HG02588 (cell line): ENCODE data around the gene RBFOX2.
"Not testable (repeated sequence)": the region's sequence is repeated elsewhere in the genome, so short reads cannot be mapped to it uniquely, and the experiment has no call there.

Source experiments
- ATAC-seq: cut with Tn5 transposase; IDR thresholded peaks from one replicate; pipeline ENCODE4 v1.9.1; 2021; ENCODE audit warnings: mild to moderate bottlenecking, moderate library complexity; ENCODE audit not compliant: unreplicated experiment

Gene RBFOX2

DNA sequence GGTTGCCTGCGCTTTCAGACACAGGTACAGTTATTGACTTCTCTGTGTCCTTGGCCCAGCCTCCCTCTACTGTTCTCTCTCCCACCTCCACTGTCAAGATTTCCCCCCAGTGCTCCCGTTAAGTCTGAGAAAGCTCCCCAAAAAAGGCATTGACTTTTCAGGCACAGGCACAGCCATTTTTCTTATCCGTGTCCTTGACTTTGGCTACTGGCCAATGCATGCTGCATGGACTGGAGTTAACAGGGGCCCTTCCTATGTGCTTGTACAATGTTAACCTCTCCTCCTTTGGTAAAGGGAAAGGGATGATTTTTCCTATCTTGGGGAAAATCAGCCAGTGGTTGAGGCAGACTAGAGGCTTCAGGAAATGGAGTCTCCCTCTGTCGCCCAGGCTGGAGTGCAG lies 306.7 kb downstream of the RBFOX2 start:
- no peak for ATAC-seq

DNA sequence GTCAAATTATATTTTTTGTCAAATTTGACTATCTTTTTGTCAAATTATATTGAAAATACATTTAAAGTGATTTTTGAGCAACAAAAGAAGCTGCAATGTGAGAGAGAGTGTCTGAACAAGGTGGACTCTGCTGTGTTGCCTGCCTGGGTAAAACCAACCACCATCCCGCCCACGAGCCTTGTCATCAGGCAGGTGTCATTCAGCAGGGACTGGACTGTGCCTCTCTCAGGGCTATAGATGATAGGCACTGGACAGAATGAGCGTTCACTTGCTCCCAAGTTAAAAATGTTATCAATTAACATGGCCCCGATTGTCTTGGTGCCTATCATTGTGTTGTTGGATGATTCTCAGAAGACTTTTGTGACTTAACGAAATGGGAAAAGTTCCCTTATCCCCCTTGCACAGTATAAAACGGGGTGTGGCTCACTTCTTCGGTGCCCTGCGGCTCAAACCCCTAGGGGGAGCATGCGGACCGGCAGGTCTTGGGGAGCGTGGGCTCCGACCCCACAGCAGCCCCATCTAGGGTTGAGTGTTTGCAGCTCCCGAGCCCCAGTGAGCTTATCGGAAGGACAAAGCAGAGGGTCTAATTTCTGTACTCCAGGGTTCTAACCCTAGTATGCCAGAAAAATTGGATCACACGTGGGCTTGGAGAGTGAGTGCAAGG lies 309.3 kb downstream of the RBFOX2 start:
- no peak for ATAC-seq

DNA sequence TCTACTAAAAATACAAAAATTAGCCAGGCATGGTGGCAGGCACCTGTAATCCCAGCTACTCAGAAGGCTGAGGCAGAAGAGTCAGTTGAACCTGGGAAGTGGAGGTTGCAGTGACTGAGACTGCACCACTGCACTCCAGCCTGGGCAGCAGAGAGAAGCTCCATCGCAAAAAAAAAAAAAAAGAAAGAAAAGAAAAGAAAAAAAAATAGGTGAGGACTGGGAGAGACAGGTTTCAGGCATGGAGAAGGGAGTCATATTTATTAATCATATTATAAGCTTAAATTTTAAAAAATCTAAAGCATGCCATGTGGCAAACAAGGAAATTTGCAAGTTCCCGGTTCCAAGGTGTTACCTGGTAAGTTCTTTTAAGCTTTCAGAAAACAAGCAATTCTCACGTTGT lies 311.1 kb downstream of the RBFOX2 start, which contains the start of gene APOL5:
APOL5 (plus strand) TSS at position 301 of the 400 bp plus-strand sequence; CDS start at position 301, 0 bp downstream.
- ATAC-seq = no peak

DNA sequence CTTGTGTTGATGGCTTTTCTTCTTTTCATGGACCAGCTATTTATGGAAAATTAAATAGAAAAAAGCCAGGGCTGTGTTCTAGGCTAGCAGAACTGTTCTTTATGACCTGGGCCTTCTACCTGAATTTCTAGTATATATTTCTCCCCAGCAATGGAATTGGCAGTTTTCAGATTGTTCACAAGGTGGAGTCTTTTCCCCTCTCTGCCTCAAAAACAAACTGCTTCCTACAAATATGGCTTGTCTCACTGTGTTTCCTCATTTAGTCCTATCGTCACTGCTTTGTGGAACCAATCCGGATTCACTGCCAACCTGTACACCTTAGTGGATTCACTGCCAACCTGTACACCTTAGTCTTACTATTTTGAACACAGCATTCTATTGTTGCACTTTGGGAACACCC lies 316.0 kb downstream of the RBFOX2 start:
- ATAC-seq = no peak

DNA sequence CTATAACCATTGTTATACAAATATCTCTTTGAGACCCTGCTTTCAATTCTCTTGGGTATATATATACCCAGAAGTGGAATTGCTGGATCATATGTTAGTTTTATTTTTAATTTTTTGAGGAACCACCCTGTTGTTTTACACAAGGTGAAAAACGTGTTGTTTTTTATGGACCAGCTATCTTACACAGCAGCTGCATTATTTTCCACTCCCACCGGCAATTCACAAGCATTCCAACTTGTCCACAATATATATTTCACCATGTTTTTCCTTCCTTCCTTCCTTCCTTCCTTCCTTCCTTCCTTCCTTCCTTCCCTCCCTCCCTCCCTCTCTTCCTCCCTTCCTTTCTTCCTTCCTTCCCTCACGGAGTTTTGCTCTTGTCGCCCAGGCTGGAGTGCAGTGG lies 317.3 kb downstream of the RBFOX2 start:
- ATAC-seq = no peak

DNA sequence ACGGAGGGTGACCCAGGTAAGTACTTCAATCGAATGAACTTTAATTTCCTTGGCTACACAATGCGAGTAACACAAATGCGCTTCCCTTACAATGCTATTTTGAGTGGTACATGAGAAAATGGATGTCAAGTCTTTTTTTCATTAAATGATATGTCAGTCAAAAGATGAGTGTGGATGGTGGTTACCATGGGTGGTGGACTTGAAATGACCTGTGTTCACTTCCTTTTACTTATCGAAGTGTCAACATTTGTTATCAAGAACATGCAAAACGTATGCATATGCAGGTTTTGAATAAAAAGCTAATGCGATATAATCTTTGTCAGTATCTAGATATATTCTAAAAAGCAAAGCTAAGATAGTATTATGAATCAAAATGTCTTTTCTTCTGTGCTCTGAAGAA lies 319.7 kb downstream of the RBFOX2 start:
- no peak for ATAC-seq

DNA sequence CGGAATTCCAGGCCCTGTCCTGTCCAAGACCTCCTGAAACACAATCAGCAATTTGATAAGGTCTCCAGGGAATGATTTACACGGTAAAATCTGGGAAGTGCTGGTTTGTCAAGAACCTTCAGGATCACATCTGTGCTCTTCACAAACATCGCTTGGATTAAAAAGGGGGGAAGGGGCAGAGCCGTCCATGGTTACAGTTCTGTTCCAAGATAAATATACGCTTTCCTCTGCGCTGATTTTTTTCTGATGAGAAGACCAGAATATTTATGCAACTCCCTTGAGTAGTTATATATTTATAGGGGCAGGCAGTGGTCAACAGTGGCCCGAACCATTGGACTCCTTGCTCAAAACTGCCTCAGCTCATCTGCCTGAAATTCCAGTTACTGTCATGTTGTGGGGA lies 320.2 kb downstream of the RBFOX2 start:
- ATAC-seq = no peak

DNA sequence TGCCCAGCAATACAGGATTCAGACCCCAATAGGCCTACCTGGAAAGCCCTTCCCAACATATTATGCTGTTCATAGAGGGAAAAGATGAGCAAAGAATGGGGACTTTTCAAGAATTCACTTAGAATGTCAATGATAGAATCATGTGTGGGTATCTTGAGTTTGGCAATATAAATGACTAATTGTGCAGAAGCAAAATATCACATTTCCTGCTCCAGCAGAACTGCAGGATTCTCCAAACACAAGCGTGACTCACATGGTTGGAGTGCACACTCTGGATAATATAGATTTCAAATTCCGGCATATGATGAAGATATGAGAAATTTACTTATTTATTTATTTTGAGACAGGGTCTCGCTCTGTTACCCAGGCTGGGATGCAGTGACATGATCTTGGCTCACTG lies 323.5 kb downstream of the RBFOX2 start:
- no peak for ATAC-seq

DNA sequence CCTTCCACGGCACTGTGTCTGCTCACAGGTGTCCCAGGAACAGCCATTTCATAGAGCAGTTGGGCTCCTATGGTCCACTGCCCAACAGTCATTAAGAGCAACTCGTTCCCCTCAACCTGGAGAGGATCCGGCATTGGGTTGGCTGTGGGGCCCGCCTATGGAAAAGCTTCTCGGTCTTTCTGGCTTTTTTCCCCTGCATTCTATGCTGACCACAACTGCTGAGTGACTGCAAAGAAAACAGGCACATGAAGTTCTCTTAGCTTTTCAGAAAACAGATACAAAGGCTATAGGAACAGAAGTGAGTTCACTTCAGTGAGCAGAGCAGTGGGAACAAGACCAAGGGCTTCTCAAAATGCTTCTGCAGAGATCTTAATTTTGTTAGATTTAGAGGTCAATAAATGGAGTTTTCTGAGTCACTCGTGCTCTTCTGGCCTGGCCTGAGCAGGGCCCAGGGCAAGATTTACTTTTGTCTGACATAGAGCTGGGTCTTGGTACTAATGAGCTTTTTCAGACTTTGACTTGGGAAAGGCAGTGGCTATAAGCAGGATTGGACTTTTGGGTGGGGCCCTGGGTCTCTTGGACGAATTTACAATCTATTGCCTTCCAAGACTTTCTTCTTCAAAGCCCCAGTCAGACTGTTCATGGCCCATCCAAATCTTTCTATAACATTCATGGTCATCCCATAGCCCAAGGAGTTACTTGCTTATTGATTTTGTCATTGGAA lies 324.6 kb downstream of the RBFOX2 start:
- no peak for ATAC-seq

DNA sequence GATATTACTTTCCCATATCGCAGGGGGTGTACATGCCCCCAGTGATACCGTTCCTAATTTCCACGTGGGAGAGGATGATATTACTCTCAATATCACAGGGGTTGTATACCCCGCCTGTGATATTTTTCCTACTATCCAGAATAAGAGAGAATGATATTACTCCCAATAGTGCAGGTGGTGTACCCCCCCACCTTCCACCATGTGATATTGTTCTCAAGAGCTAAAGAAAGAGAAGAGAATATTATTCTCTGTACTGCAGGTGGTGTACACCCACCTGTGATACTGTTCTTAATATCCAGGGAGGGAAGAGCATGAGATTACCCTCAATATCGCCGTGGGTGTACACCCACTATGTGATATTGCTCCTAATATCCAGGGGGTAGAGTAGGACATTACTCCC lies 328.8 kb downstream of the RBFOX2 start:
- ATAC-seq = not testable (repeated sequence)

DNA sequence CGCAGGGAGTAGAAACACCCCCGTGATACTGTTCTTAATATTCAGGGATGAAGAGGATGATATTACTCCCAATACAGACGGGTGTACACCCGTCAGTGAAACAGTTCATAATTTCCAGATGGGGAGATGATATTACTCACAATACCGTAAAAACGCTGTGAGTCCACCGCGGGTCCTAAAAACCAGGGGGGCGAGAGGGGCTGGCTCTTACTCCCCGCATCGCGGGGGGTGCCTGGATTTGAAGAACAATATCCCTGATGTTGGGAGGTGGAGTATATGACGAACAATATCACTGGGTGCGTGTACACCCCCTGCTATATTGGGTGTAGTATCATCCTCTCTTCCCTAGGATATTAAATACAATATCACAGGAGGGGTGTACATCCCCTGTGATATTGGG lies 331.5 kb downstream of the RBFOX2 start:
- no peak for ATAC-seq

DNA sequence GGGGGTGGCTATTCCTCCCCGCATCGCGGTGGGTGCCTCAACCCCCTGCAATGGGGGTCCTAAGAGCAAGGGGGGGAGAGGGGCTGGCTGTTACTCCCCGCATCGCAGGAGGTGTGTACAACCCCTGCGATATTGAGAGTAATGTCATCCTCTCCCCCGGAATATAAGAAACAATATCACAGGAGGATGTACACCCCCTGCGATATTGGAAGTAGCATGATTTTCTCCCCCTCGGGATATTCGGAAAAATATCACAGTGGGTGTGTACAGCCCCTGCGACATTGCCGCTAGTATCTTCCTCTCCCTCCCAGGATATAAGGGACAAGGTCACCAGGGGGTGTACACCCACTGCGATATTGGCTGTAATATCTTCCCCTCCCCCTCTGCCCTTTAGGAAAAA lies 333.4 kb downstream of the RBFOX2 start:
- ATAC-seq = no peak

DNA sequence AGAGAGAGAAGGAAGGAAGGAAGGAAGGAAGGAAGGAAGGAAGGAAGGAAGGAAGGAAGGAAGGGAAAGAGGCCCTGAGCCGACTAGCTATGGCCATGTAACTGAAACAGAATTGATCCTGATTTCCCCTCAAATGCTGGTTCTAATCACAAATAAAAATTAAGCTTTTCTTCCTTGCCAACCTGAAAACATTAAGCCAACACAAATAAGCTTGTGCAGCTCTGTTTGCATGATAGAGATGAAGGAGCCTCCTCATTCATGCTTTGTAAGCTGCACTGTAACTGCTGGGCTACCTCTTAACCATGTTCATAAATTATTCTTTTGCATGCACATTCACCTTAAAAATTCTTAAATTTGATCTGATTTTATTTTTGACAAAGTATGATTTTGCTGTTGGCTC lies 338.6 kb downstream of the RBFOX2 start:
- no peak for ATAC-seq

DNA sequence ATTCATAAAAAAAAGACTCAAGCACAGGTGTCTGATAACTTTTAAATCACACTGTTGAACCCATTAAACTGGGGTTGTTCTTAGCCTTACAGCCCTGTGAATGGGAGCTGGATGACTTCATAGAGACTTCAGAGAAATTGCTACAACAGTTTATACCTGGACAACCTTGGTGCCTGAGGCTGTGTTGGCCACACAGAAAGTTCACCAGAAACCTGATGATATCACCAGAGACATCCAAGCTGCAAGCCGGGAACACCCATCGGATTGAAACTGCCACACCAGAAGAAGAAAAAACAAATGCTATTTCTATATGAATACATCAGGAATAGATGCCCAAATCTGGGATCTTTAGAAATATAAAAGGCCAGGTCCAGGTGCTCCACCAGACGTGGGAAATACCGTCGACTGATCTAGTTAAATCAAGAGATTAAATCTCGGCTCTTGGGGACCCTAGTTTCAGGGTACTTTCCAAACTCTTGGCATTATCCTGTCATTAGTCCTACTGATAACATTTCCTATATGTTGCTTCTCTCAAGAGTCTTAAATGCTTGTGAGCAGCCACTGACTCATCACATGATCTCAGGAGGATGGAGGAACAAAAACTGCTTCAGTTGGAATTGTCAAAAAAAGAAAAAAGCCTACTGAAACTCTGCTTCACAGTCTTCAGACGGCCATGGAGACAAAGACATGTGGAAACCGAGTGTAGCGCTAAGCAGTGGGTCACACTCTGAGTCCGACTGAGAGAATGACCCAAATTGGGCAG lies 339.5 kb downstream of the RBFOX2 start:
- ATAC-seq = no peak
